Iris pigment epithelial cell (primary cell): Measurements from ENCODE around the gene MED4.

Experiments used
- DNase-seq: peaks from one replicate; pipeline ENCODE4 v3.0.0-alpha.2; 2011; ENCODE audit warnings: low read depth

Gene MED4

GRCh38 chr13:48037346-48038173 lies 57.3 kb downstream of the MED4 start, which contains the start of gene NUDT15:
TSS of gene NUDT15 (plus strand) at chr13:48037726. CDS start at chr13:48037747, 21 bp downstream.
- peak; percentile 96 for DNase-seq

DNA sequence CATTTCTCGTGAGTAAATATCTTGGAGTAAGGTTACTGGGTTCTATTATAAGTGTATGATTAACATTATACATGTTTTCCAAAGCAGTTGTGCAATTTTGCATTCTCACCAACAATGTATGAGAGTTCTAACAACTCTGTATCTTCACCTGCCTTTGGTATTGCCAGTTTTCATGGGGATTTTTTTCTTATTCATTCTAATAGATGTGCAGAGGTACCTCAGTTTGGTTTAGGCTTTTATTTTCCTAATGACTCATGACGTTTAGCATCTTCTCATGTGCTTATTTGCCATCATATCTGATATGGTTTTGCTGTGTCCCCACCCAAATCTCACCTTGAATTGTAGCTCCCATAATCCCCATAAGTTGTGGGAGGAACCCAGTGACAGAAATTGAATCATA lies 65.0 kb downstream of the MED4 start:
- no peak for DNase-seq

- DNase-seq = no peak
These were observed 66.8 kb downstream of the MED4 start for GRCh38 chr13:48028066-48028465.
